Measurements from ENCODE around the gene LYSMD4.

Gene LYSMD4

GRCh38 chr15:99744142-99744541 is 10.9 kb upstream of the LYSMD4 start:
- H3K4me3 ChIP-seq, result no peak overlapping the region
- TF ChIP-seq CTCF (IDR thresholded peaks at IDR 0.05), result no peak
- no peaks in the 10 kb centered on the region for H3K4me1 ChIP-seq
- DNase-seq, result no peak
- intact Hi-C loops (cut with DNase I; ENCODE audit: low total_unique reads), result no loop called here
- no peaks in the 10 kb centered on the region for H3K9me3 ChIP-seq
- H3K36me3 ChIP-seq, result no peaks in the 10 kb centered on the region
- H3K27me3 ChIP-seq, result no peaks in the 10 kb centered on the region
- no peak overlapping the region for H3K27ac ChIP-seq

- TF ChIP-seq CTCF (IDR thresholded peaks at IDR 0.05), result no peak
- intact Hi-C loops (cut with DNase I; ENCODE audit: low total_unique reads), result no loop called here
- no peak for DNase-seq
- no peaks in the 10 kb centered on the region for H3K9me3 ChIP-seq
- no peaks in the 10 kb centered on the region for H3K27me3 ChIP-seq
- no peaks in the 10 kb centered on the region for H3K36me3 ChIP-seq
- no peak overlapping the region for H3K27ac ChIP-seq
- H3K4me1 ChIP-seq, result no peaks in the 10 kb centered on the region
- H3K4me3 ChIP-seq, result no peak overlapping the region
These were observed 8.6 kb upstream of the LYSMD4 start for GRCh38 chr15:99741835-99742234.

GRCh38 chr15:99738021-99738847 is 5.0 kb upstream of the LYSMD4 start:
- no peak for DNase-seq
- Histone ChIP-seq H3K27me3 (no peaks in the 10 kb centered on the region), H3K27ac (no peak overlapping the region), H3K9me3 (no peaks in the 10 kb centered on the region), H3K36me3 (no peaks in the 10 kb centered on the region), H3K4me1 (no peaks in the 10 kb centered on the region), H3K4me3 (no peak overlapping the region)
- intact Hi-C loops (cut with DNase I; ENCODE audit: low total_unique reads), result no loop called here
- TF ChIP-seq CTCF (IDR thresholded peaks at IDR 0.05), result no peak

- TF ChIP-seq CTCF (IDR thresholded peaks at IDR 0.05), result no peak
- H3K27ac ChIP-seq, result no peak overlapping the region
- no peaks in the 10 kb centered on the region for H3K36me3 ChIP-seq
- no peak for DNase-seq
- H3K4me1 ChIP-seq, result peaks cover 1 to 6% (median 5%) of the 10 kb centered on the region in 4 donors
- intact Hi-C loops (cut with DNase I; ENCODE audit: low total_unique reads), result no loop called here
- no peaks in the 10 kb centered on the region for H3K27me3 ChIP-seq
- H3K4me3 ChIP-seq, result no peak overlapping the region
- no peaks in the 10 kb centered on the region for H3K9me3 ChIP-seq
These were observed 3.5 kb upstream of the LYSMD4 start for GRCh38 chr15:99736702-99737101.

- no peak overlapping the region for H3K4me3 ChIP-seq
- no peaks in the 10 kb centered on the region for H3K27me3 ChIP-seq
- no peak overlapping the region for H3K27ac ChIP-seq
- no peak for DNase-seq
- no peaks in the 10 kb centered on the region for H3K36me3 ChIP-seq
- H3K4me1 ChIP-seq, result peaks cover 5 to 14% (median 11%) of the 10 kb centered on the region in 4 donors
- intact Hi-C loops (cut with DNase I; ENCODE audit: low total_unique reads), result no loop called here
- H3K9me3 ChIP-seq, result no peaks in the 10 kb centered on the region
- TF ChIP-seq CTCF (IDR thresholded peaks at IDR 0.05), result no peak
These were observed 2.6 kb upstream of the LYSMD4 start for GRCh38 chr15:99735868-99736267.

All from tibial artery (tissue), 4 donors.